CMK (cell line): ENCODE results near the gene BLTP3A.
"Not testable (repeated sequence)": the region's sequence is repeated elsewhere in the genome, so short reads cannot be mapped to it uniquely, and the experiment has no call there.

Experiments
- DNase-seq: peaks from one replicate; pipeline ENCODE4 v3.0.0-alpha.2; 2010; ENCODE audit warnings: low read depth

Gene BLTP3A

DNA sequence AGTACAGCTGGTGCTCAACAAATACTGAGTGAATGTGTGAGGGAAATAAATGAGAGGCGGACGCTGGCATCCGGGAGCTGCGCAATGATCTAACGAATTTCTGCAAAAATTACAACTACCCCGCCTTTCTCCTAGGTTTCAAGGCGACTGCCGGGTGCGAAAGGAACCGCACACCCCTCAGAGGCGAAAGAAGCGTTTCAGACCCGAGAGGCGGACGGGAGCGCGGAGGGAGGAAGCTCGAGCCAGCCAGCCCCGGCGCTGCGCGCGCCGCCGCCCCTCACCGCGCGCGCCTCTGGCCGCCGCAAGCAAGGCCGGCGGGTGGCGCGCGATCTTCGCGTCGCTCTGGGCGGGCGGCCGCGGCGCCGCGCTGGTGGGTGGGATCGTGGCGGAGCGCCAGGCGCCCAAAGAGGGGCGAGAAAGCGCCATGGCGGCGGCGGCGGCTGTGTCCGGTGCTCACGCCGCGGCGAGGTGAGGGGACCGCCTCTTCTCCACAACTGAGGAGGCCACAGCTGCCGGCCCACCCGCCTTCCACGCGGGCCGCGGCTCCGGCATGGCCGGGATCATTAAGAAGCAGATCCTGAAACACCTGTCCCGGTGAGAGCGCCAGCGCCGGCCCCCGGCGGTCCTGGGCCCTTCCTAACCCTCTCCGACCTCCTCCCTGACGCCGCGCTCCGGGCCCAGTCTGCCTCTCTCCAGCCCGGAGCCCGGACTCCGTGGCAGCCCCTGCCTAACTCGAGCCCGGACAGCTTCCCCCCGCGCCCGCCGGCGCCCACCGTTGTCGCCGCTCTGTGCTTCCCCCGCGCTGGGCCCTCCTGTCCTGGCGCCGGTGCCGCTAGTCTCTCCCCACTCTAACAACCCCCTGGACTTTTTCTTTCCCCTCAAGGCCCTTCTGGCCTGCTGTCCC is at the start of gene BLTP3A:
TSS of gene BLTP3A (plus strand) at position 383 of the 904 bp plus-strand sequence. CDS start at position 551, 168 bp downstream.
- DNase-seq: peak; percentile 61

DNA sequence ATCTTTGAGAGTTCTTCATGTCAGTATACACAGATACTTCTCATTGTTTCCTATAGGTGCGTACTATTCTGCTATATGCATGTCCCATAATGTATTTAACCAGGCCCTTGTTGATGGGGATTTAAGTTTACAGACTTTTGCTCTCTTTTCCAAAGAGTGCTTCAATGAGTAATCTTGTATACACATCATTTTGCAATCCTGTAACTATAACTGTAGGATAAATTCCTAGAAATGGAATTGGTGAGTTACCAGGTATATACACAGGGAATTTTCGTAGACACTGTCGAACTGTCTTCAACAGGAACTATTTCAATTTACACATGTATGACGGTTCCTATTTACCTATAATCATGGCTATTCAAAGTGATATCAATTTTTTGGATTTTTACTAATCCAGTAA is 49.8 kb upstream of the BLTP3A start:
- no peak for DNase-seq

GRCh38 chr6:34743625-34744293 is 48.1 kb upstream of the BLTP3A start:
- DNase-seq: no peak

DNA sequence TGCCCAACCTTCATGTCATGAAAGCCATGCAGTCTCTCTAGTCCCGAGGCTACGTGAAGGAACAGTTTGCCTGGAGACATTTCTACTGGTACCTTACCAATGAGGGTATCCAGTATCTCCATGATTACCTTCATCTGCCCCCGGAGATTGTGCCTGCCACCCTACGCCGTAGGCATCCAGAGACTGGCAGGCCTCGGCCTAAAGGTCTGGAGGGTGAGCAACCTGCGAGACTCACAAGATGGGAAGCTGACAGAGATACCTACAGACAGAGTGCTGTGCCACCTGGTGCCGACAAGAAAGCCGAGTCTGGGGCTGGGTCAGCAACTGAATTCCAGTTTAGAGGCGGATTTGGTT is 47.6 kb upstream of the BLTP3A start:
- not testable (repeated sequence) for DNase-seq

DNA sequence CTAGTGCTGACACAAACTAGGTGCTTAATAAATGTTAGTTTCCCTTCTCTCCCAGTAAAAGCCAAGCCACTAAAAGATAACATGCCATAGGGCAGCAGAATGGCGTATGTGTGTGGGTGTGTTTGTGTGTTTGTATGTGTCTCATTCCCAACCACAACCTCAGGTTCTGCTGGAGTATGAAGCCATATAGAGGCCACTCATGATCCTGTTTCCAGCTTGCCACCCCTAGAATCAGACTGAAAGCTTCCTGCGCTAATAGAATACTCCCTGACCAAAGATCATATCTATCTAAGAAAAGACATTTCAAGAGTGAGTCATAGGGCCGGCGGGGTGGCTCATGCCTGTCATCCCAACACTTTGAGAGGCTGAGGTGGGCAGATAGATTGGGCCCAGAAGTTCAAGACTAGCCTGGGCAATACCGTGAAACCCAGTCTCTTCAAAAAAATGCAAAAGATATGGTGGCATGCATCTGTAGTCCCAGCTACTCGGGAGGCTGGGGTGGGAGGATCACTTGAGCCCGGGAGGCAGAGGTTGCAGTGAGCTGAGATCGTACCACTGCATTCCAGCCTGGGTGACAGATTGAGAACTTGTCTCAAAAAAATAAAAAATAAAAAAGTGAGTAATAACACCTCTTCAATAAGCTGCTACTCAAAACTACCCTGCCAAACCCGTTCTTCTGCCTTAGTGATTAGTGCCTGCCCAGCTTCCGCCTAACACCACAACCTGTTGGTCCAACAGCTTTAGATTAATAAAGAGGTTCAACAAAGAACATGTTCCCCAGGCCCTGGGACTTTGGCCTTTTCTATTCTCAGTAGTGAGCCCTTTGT is 46.4 kb upstream of the BLTP3A start:
- DNase-seq: no peak

DNA sequence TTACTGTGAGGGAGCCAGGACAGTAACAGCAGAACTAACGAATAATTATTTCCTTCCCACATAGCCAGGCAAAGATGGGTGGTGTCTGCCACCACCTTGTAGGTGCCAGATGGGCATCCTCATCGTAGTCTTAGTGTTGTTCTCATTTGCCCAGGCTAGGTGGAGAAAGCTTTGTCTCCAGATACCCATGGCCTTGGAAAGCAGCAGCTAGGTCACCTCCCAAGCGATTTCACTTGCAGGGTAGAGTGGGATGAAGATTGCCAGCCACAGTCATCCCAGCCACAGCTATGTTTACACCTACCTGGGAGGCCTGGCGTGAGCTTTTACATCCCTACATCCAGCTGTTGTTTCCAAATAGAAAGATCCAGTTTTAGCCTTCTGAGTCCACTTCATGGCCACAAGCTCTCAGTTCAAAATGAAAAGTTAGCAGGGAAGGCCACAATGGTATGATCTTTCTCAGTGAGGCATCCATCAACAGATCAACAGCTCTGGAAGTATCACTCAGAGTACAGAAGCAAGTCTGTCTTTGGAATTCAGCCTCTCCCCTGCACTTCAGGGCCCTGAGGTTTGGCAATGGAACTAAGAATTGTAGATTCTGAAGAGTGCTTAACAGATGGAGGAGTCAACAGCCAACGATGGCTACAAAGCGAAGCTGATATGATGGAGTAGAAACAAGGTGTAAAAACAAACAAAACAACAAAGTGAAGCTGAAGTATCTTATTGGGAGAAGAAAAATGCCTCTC is 45.6 kb upstream of the BLTP3A start:
- DNase-seq: no peak

- DNase-seq: no peak
Measured at GRCh38 chr6:34748757-34749156, 43.1 kb upstream of the BLTP3A start.

- peak; percentile 61 for DNase-seq
Measured at GRCh38 chr6:34756513-34756856, 35.4 kb upstream of the BLTP3A start.

- no peak for DNase-seq
Measured at GRCh38 chr6:34757687-34758274, 34.1 kb upstream of the BLTP3A start.

DNA sequence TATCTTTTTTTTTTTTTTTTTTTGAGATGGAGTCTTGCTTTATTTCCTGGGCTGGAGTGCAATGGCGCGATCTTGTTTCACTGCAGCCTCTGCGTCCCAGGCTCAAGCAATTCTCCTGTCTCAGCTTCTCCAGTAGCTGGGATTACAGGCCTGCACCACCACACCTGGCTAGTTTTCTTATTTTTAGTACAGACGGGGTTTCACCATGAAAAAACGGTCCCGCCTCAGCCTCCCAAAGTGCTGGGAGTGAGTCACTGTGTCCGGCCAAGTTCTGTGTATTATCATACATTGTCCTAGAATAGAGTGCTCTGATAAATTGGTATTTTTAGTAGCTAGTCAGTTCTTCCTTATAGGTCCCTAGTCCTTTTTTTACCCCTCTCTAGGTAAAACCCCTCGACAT is 31.8 kb upstream of the BLTP3A start:
- DNase-seq: no peak

GRCh38 chr6:34761681-34762080 is 30.2 kb upstream of the BLTP3A start:
- DNase-seq: not testable (repeated sequence)

- no peak for DNase-seq
Measured at GRCh38 chr6:34768148-34768547, 23.7 kb upstream of the BLTP3A start.

DNA sequence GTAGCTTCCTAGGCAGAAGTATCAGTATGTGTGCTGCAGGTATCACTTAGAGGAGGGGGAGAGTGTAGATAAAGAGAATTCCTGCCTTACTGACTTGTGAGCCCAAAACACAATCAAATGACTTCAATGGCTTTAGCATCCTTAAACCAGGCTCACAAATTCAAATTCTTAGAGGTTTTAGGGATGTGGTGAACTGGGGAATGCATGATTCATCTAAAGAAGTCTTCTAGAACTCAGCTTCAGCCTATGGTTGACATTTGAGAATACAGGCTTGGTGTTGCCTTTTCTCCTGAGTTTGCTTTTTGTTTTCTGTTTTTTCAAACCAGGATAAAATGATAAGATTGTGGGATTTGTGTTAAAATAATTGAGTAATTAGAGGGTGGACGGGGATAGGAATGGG is 20.2 kb upstream of the BLTP3A start:
- no peak for DNase-seq

DNA sequence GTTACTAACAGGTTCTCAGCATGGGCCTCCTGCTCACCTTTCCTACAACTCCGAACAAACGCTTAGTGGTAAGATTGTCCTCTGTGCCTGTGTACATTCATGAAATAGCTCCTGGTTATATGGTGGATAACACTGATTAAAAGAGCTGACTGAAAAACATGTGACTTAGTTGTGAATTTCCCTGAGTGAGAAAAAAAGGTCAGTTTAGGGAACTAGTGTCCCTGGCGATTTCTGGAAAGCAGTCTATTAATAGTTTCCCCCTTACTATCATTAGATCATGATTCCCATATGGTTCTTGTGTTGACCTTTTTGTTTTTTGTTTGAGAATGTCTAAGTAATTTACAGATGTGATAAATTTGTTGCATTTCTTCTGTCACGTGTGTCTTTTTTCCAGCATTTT is 18.9 kb upstream of the BLTP3A start:
- no peak for DNase-seq

DNA sequence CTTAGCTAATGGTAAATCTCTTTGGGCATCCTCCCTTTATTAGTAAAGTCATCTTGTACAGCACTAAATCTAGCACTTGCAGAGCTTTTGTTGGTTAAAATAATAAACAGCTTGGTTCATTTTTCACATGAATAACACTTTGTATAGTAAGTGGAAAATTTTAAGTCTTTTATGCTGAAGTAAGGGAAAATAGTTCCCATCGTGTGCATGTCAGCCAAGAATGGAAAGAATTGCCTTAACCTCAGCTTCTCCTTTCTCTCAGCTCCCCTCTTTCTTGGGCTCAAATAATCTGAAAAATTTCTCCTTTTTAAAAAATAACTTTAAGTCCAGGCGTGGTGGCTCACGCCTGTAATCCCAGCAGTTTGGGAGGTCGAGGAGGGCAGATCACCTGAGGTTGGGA is 18.0 kb upstream of the BLTP3A start:
- no peak for DNase-seq

- no peak for DNase-seq
Measured at GRCh38 chr6:34774967-34775366, 16.9 kb upstream of the BLTP3A start.

GRCh38 chr6:34785375-34785774 is 6.5 kb upstream of the BLTP3A start:
- not testable (repeated sequence) for DNase-seq

DNA sequence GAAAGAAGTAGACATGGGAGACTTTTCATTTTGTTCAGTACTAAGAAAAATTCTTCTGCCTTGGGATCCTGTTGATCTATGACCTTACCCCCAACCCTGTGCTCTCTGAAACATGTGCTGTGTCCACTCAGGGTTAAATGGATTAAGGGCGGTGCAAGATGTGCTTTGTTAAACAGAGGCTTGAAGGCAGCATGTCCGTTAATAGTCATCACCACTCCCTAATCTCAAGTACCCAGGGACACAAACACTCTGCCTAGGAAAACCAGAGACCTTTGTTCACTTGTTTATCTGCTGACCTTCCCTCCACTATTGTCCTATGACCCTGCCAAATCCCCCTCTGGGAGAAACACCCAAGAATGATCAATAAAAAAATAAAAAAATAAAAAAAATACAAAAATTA is 4.7 kb upstream of the BLTP3A start:
- not testable (repeated sequence) for DNase-seq

DNA sequence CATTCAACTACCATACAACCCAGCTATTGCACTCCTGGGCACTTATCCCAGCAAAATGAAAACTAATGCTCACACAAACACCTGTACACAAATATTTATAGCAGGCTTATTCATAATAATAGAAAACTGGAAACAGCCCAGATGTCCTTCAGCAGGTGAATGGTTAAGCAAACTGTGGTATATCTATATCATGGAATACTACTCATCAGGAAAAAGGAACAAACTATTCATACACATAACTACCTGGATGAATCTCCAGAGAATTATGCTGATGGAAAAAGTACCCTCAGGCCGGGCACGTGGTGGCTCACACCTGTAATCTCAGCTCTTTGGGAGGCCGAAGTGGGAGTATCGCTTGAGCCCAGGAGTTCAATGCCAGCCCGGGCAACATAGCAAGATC is 3.8 kb upstream of the BLTP3A start:
- no peak for DNase-seq

DNA sequence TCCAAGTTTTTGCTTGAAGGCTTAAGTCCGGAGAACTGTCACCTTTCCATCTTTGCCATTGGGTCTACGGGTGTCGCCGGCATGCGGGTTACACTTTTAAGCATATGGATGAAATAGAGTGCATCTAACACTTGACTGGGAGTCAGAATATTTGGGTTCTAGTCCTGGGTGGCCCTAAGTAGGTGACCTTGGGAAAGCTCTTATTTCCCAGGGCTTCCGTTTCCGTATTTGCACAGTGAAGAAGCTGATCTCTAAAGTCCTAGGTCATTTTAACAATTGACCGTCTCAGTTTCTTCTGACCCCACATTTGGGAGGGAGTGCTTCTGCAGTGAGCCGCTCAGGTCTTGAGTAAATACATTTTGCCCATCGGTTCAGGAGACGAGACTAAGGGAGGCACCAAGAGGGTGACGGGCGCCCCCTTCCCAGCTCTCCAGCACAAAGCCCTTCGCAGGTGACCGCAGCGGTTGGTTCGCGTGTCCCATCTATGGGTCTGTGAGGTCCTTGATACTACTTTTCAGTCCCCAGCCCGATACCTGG is 651 bp upstream of the BLTP3A start:
- no peak for DNase-seq
